Measurements from ENCODE around the gene WTIP.

The WTIP gene

GRCh38 chr19:34493038-34493648, 11.6 kb downstream of the WTIP start:
- no peak overlapping the region for H3K9ac ChIP-seq
- H3K4me2 ChIP-seq (ENCODE audit: low read length) = no peak overlapping the region
- H3K36me3 ChIP-seq (ENCODE audit: control insufficient read depth, insufficient read depth, low read length) = no peaks in the 10 kb centered on the region
- no peaks in the 10 kb centered on the region for H3K4me1 ChIP-seq
- TF ChIP-seq, protein P1, sequence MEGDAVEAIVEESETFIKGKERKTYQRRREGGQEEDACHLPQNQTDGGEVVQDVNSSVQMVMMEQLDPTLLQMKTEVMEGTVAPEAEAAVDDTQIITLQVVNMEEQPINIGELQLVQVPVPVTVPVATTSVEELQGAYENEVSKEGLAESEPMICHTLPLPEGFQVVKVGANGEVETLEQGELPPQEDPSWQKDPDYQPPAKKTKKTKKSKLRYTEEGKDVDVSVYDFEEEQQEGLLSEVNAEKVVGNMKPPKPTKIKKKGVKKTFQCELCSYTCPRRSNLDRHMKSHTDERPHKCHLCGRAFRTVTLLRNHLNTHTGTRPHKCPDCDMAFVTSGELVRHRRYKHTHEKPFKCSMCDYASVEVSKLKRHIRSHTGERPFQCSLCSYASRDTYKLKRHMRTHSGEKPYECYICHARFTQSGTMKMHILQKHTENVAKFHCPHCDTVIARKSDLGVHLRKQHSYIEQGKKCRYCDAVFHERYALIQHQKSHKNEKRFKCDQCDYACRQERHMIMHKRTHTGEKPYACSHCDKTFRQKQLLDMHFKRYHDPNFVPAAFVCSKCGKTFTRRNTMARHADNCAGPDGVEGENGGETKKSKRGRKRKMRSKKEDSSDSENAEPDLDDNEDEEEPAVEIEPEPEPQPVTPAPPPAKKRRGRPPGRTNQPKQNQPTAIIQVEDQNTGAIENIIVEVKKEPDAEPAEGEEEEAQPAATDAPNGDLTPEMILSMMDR (IDR thresholded peaks at IDR 0.05) = no peak
- no peaks in the 10 kb centered on the region for H3K79me2 ChIP-seq
- no peak overlapping the region for H3K4me3 ChIP-seq (ENCODE audit: low read depth, low read length)
- no peaks in the 10 kb centered on the region for H3K9me3 ChIP-seq (ENCODE audit: control insufficient read depth, low read length)
- H2AFZ ChIP-seq = no peak overlapping the region
- no peaks in the 10 kb centered on the region for H3K27me3 ChIP-seq (ENCODE audit: control insufficient read depth, insufficient read depth, low read length)
- H3K27ac ChIP-seq = no peak overlapping the region

- H3K79me2 ChIP-seq = no peaks in the 10 kb centered on the region
- TF ChIP-seq, protein P1 (IDR thresholded peaks at IDR 0.05) = no peak
- H3K9ac ChIP-seq = no peak overlapping the region
- H3K4me2 ChIP-seq (ENCODE audit: low read length) = no peak overlapping the region
- H3K4me3 ChIP-seq (ENCODE audit: low read depth, low read length) = no peak overlapping the region
- no peak overlapping the region for H2AFZ ChIP-seq
- H3K4me1 ChIP-seq = no peaks in the 10 kb centered on the region
- H3K27me3 ChIP-seq (ENCODE audit: control insufficient read depth, insufficient read depth, low read length) = no peaks in the 10 kb centered on the region
- no peak overlapping the region for H3K27ac ChIP-seq
- no peaks in the 10 kb centered on the region for H3K36me3 ChIP-seq (ENCODE audit: control insufficient read depth, insufficient read depth, low read length)
- H3K9me3 ChIP-seq (ENCODE audit: control insufficient read depth, low read length) = no peaks in the 10 kb centered on the region
These were observed 12.1 kb downstream of the WTIP start for GRCh38 chr19:34493649-34494044.

DNA sequence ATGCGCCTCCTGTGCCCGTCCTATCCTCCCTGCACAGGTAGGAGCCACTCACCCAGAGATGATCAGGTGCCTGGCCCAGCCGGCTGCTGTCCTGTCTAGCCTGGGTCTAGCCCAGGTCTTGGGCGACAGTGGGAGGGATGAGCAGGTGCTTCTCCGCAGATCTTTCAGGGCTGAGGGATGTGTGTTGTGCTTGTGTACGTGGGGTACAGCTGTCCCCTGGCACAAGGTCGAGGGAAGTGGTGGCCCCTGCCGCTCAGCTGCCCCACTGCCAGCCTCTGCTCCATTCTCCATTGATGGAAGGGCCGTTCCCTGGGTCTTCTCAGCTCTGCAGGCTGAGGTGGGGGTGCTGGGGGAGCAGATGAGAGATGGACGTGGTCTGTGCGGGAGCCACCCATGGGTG, 13.0 kb downstream of the WTIP start:
- Histone ChIP-seq H3K4me2 (ENCODE audit: low read length) (no peak overlapping the region), H3K27ac (no peak overlapping the region), H3K79me2 (no peaks in the 10 kb centered on the region), H3K9me3 (ENCODE audit: control insufficient read depth, low read length) (no peaks in the 10 kb centered on the region), H3K9ac (no peak overlapping the region), H3K27me3 (ENCODE audit: control insufficient read depth, insufficient read depth, low read length) (no peaks in the 10 kb centered on the region), H3K36me3 (ENCODE audit: control insufficient read depth, insufficient read depth, low read length) (no peaks in the 10 kb centered on the region), H3K4me1 (no peaks in the 10 kb centered on the region), H3K4me3 (ENCODE audit: low read depth, low read length) (no peak overlapping the region), H2AFZ (no peak overlapping the region)
- TF ChIP-seq, protein P1 (IDR thresholded peaks at IDR 0.05) = no peak

- H3K9me3 ChIP-seq (ENCODE audit: control insufficient read depth, low read length) = no peaks in the 10 kb centered on the region
- H2AFZ ChIP-seq = no peak overlapping the region
- H3K4me3 ChIP-seq (ENCODE audit: low read depth, low read length) = no peak overlapping the region
- no peaks in the 10 kb centered on the region for H3K36me3 ChIP-seq (ENCODE audit: control insufficient read depth, insufficient read depth, low read length)
- H3K4me2 ChIP-seq (ENCODE audit: low read length) = no peak overlapping the region
- no peaks in the 10 kb centered on the region for H3K27me3 ChIP-seq (ENCODE audit: control insufficient read depth, insufficient read depth, low read length)
- no peaks in the 10 kb centered on the region for H3K4me1 ChIP-seq
- H3K9ac ChIP-seq = no peak overlapping the region
- no peaks in the 10 kb centered on the region for H3K79me2 ChIP-seq
- H3K27ac ChIP-seq = no peak overlapping the region
- TF ChIP-seq, protein P1 (IDR thresholded peaks at IDR 0.05) = no peak
These were observed 13.9 kb downstream of the WTIP start for GRCh38 chr19:34495416-34495815.

DNA sequence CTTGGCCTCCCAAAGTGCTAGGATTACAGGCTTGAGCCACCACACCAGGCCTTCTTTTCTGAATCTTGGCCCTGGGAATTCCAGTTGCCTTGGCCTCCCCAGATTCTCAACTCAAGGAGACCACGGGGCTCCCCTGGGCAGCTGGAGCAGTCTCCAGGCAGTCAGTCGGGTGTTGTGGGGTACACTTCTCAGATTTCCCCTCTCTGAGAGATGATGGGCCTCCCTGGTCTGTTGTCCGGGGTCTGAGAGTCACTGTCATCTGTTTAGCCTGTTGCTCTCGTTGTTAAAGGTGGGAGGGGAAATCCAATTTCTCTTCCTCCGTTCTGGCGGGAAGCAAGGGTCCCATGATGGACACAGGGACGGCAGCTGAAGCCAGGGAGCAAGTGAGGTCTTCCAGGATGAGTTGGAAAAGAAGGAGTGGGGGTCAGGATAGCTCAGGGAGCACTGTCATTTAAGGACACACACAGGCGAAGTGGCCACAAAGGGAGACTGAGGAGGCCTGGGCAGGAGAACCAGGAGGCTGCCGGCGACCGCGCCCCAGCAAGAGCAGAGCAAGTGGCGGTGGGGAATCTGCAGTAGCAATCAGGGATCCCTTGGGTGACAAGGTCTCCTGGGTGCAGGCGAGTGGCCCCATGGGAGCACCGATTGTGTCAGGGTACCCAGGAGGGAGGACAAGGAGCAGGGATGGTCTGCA, 15.7 kb downstream of the WTIP start:
- TF ChIP-seq, protein P1 (IDR thresholded peaks at IDR 0.05) = no peak

More for the DNA sequence above, 15.7 kb downstream of the WTIP start:
- no peak overlapping the region for H3K4me2 ChIP-seq (ENCODE audit: low read length)
- H3K36me3 ChIP-seq (ENCODE audit: control insufficient read depth, insufficient read depth, low read length) = no peaks in the 10 kb centered on the region
- no peak overlapping the region for H3K4me3 ChIP-seq (ENCODE audit: low read depth, low read length)
- H3K27me3 ChIP-seq (ENCODE audit: control insufficient read depth, insufficient read depth, low read length) = no peaks in the 10 kb centered on the region
- no peaks in the 10 kb centered on the region for H3K79me2 ChIP-seq
- no peaks in the 10 kb centered on the region for H3K9me3 ChIP-seq (ENCODE audit: control insufficient read depth, low read length)
- no peak overlapping the region for H3K27ac ChIP-seq
- no peak overlapping the region for H2AFZ ChIP-seq
- no peak overlapping the region for H3K9ac ChIP-seq
- peaks cover 3% of the 10 kb centered on the region for H3K4me1 ChIP-seq

Data from parathyroid adenoma (tissue), 2 donors.